Globus pallidus (tissue), 1 donor: ENCODE results near the gene VASH1.
A peak's percentile ranks its signal among the peaks of the same experiment; 100 is the strongest.
"Not testable (repeated sequence)": the region's sequence is repeated elsewhere in the genome, so short reads cannot be mapped to it uniquely, and the experiment has no call there.

ENCODE experiments used
- DNase-seq: peaks from one replicate; pipeline ENCODE4 v3.0.0-alpha.2; 2015; ENCODE audit warnings: low spot score

Gene VASH1

DNA sequence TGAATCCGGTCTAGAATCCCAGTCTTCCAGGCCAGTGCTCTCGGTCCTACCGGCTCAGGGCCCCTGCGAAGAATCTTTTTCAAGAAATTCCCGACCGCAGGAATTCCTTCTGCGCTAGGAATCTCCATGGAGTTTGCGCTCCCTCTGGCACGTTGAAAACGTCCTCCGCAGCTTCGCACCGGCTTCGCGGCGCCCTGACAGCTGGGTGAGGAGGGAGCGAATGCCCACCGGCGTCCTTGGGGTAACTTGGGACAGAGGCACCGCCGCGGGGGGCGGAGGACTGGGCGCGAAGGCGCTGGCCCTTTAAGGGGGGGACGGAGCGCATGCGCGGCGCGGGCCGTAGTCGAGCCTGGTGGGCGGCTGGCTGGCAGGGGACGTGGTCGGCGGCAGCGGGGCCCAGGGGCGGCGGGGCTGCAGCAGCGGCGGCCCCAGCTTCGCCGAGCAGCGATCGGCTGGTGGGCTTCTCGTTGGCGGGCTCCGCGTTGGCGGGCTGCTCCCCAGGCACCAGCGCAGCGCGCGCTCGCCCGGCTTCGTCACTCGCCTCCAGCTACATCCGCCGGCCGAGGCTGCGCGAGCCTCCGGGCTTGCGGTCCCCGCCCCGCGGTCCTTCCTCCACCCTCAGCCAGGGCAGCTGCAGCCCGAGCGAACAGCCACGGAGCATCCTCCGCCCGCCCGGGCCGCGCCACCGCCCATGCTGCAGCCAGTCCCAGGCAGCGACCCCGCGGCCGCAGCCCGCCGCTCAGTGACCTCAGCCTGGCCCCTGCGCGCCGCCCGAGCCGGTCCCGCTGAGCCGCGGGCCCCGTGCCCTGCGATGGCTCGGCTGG, at the start of gene VASH1:
Gene VASH1, plus strand, starts transcription at position 333 of the 824 bp plus-strand sequence. CDS start 1,354 bp downstream, outside the sequence.
- peak; percentile 72 for DNase-seq

DNA sequence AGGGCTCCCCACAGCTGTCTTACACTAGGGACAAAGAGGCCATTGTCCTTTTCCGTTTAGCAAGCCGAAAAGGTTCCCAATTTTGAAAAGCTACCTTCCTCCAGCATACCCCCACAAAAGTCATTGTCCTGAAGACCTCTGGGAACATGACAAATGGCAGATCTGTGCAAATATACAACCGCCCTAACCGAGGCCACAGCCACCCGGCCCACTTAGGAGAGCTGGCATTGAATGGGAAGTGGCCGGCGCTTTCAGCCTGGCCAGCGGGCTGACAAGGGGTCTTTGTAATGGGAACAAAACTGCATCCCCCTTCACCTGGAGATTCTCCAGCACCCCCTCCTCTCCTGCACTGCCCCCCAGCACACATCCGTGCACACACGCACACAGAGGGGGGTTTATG, 48.1 kb upstream of the VASH1 start:
- no peak for DNase-seq

DNA sequence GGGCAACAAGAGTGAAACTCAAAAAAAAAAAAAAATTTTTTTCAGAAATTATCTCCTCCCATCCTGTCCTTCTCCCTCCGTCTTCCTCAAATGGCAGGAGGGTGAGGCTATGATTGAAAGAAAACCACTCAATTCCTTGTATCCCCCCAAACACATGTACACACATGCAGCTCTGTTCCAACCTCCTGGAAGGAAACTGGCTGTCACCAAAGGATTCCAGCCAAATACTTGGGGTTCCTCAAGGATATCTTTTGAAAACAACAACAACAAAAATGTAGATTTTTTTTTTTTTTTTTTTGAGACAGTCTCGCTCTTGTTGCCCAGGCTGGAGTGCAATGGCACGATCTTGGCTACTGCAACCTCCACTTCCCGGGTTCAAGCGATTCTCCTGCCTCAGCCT, 46.8 kb upstream of the VASH1 start:
- no peak for DNase-seq

DNA sequence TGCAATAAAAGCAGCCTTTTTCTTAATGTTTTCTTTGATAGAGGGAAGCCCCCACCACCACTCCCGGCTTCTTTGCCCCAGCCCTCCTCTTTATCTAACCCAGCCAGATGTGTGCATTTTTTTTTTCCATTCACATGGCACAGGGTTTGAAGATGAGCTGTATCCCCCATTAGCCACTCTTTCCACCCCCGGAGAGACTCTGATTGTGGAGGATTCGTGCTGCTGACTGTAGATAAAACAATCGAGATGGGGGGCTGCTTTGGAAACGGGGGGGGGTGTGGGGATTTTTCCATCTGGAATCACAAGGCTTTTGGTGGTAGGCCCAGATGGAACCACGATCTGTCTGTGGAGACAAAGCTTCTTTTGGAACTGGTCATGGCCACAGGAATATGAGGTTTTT, 46.2 kb upstream of the VASH1 start:
- DNase-seq = no peak

DNA sequence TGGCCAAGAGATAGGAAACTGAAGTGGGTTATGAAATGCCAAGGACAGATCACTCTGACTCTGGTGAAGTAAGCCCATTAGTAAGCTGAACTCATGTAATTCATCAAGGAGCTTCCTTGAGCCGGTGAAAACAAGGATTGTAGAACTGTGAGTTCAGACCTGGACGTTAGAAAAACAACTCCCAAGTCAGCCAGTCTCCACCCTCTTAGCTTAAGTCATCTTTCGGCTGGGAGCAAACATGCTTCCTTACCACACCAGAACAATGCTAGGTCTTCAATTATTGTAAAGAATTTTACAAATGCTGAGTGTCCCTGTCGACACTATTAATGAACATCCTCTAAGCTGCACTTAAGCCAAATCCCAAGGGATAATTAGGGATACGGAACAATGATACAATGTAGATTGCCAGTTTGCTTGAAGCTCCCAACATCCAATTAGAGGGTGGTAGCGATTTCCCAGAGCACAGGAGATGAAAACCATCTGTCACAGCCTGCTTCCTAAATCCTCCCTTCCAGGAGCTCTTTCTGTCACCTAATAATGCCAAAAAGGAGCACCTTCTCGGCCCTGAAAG, 45.7 kb upstream of the VASH1 start:
- DNase-seq = no peak

DNA sequence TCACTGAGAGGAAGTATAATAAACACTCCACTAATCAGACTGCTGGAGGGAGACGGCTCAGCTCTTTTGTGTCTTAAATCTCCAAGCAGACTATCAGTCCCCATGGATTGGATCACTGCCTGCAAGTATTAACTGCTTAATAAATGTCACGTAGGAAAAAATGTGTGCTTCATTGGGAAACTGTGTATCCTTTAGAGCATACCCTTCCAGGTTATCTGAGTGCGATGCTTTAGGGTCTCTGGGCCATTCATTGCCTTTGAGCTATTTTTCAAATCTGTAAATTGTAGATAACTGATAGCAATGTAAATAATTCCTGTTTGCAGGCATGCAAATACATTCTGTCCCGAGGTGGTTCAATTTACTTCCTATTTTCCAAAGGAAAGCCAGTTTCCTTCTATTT, 45.0 kb upstream of the VASH1 start:
- no peak for DNase-seq

DNA sequence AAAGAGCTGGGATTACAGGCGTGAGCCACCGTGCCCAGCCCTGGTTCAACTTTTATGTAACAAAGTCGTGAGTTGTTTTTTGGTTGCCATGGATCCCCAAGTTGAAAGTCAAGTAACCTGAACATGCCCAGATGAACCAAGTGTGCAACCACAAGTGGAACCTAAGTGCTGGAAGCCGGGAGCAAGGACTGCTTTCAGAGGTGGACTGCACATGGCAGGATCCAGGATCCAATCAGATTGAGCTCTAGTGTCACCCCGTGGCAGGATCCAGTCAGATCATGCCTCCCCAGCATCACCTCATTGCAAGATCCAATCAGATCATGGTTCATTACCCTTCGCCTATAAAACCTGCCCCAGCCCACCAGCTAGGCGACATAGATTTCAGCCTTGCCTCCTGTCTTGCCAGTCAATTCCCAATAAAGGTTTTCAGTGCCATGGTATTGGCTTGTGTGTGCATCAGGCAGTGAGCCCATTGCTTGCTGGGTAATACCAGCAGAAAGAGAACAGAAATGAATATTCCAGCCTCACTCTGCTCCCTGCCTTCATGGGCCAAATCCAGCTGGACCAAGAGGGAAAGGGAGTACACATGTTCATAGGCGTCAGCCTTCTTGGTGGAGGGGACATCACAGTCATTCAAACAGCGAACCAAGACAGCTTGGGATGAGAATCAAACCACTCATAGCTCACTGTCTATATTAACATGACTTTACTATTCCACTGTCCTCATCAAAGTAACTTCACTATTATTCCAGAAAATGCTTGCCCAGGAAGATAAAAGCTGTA, 43.6 kb upstream of the VASH1 start:
- DNase-seq = no peak

DNA sequence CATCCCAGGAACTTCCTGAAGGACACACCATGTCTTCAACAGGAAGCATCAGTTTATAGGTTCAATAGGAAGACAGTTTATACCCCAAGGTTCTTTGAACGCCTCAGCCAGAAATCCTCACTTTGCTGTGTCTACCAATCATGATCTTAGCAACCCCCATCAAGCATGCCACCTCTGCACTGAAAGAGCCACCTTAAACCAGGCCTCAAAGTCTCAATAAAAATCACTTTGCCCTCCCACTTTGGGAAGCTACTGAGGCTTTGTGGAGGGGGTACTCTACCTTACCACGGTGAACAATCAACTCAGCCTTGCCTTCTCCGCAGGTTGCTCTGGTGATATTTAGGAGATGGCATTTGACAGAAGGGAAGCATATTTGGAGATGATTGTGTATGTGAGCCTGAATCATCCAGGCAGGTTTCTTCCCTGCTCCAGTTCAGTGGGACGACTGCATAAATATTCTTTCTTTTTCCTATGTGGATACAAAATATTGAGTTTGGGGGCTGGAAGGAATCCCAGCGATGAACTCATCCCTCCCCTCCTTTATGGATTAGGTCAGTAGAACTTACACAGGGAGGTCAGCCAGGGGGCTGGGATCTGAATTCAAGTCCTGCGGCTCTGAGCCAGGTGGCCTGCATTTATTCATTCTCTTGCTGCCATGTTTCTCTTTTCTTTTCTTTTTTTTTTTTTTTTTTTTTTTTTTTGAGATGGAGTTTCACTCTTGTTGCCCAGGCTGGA, 42.8 kb upstream of the VASH1 start:
- DNase-seq = no peak

DNA sequence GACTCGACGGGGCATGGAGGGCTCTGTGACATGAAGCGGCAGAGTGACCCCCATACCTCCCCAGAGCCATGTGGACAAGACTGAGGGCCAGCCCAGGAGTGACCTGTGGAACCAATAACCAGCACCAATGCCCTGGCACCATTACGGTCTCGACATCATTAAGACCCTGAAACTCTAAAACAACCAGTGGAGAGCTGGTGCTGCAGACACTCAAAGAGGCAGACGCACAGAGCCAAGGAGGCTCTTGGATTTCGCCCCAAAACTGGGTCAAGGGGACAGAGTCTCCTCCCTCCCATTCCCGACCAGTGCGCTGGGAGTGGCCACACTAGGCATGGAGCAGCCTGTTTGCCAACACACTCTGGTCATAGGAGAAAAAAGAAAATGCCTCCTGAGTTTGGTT, 41.6 kb upstream of the VASH1 start:
- no peak for DNase-seq

DNA sequence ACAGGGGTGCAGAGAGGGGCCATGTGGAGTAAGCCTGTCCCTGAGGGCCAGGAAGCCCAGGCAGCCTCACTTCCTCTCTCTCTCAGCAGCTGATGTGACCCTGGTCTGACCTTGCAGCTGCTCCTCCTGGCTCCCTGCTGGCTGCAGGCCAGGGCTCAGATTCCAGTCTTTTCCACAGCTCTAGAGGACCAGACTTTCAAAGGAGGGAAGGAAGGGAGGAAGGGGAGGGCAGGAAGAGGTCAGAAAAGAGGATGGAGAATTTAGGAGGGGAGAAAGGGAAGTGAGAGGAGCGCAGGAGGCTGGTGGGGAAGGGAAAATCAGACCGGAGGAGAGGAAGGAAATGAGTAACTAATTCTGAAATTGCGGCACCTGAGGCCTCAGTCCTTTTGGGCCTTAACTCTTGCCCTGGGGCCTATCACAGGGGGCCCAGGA, 40.9 kb upstream of the VASH1 start:
- DNase-seq = peak; percentile 45

DNA sequence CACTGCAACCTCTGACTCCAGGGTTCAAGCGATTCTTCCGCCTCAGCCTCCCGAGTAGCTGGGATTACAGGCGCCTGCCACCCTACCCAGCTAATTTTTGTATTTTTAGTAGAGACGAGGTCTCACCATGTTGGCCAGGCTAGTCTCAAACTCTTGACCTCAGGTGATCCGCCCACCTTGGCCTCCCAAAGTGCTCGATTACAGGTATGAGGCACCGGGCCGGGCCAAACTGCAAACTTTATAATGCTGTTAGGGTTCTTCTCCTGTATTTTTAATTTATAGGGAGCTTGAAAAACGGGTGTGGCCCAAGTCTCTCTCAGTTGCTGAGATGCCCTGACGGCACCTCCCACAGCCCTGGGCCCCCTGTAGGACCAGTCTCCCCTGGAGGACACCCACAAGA, 39.8 kb upstream of the VASH1 start:
- not testable (repeated sequence) for DNase-seq

DNA sequence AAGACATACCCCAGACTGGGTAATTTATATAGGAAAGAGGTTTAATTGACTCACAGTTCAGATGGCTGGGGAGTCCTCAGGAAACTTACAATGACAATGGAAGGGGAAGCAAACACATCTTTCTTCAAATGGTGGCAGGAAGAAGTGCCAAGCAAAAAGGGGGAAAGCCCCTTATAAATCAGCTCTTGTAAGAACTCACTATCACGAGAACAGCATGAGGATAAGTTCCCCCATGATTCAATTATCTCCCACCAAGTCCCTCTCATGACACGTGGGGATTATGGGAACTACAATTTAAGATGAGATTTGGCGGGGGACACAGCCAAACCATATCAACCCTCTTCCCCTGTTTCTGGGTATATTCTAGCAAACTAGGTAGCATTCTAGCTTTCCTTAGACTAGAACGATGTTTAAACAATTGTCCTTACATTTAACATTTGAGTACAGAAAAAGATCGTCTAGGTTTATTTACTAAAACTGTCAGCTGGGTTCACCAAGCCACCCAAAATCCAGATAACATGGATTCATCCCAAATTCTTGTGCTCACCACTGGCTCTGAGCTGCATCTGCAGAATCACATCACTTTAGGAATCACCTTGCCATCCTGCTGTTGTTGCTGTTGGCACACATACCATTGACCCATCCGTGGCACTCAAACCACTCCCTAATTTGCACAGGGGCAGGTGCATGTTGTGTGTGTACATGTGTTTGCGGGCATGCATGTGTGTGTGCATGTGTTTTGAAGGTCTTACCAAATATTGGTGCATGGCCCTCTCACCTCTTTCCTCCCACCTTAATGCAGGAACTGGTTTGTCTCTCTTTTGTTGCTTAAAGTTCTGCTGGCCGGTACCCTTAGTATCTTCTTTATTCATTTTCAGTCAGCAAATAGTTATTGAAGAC, 36.4 kb upstream of the VASH1 start:
- no peak for DNase-seq

DNA sequence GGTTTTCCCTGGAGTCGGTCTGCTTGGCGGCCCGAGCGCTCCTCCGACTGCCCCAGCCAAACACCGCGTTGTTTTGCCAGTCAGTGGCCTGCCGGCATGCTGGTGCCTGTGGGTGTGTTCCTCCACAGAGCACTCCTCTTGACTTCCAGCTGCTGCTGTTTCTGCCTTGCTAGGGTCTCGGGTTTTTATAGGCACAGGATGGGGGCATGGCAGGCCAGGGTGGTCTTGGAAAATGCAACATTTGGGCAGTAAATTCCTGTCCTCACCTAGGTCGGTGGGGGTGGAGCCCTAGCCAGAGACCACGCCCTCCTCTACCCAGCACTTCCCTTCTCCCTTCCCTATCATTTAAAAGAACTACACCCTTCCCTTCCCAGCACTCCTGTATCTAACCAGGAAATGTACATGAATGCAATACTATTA, 34.7 kb upstream of the VASH1 start:
- DNase-seq = no peak

DNA sequence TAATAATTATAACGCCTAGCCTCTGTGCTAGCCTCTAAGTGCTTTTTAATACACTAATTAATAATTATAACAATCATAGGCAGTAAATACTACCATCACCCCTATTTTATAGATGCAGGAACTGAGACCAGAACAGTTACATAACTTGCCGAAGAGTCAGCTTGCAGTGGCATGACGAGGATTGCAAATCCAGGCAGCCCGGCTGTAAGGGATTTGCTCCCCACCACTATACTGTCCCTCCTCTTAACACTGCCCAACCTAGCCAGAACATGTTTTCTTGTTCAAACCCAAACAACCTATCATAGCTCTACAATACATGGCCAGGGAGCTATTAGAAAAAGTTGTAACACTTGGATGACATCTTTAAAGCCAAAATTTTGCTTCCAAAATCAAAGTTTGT, 33.9 kb upstream of the VASH1 start:
- DNase-seq = no peak

DNA sequence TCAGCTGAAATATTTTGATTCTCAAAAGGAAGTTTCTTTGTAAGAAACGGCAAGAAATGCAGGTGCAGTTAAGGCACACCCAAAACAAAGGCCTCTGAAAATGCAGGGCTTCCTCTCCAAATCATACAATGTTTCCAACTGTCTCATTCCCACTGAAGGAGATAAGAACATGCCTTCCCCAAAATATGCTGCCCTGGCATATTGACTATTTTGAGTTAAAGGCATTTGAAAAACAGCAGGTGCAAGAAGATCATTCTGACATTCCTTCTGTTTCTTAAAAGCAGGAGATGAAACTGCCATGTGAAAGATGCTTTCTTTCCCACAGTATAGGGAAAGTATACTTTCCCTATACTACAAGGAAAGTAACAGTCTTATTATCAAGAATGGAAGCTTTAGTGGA, 33.4 kb upstream of the VASH1 start:
- DNase-seq = no peak

DNA sequence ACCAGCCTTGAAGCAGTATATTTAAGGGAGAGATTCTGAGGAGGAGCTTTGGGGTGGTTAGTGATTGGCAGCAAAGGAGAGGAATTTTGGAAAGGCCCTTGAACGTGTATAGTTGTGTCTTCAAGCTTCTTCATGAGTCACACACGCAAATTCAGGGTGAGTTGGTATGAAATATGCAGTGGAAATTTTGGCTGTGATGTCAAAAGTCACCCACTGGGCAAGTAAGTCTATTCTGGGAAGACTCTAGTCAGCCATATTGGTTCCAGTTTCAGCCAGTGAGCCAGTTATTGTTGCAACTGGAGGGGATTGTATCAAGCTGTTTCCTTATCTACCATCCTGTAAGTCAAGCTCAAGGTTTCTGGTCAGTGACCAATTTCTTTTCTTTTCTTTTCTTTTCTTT, 32.0 kb upstream of the VASH1 start:
- DNase-seq = no peak

DNA sequence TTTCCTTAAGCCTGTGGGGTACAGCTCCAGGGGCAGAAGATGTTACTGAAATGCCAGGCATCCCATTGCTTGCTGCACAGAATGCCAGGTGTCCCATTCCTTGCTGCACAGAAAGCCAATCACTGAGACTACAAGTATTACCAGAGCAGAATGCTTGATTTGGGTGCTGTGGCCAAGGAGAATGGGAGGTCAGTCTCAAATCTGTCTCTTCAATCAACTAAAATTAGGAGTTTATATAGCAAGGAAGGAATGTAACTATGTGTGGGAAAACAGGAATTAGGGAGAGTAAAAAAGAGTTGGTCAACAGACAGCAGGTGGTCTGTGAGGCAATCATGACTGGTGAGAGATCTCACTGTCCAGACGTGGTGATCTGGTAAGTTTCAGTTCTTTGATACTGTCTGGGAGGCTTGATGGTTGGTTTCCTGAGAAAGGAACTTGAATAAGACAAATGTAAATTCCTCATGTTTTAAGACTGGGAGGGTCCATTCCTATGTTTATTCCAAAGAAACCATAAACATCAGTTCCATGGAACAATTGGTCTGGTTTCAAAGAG, 31.2 kb upstream of the VASH1 start:
- peak; percentile 48 for DNase-seq

DNA sequence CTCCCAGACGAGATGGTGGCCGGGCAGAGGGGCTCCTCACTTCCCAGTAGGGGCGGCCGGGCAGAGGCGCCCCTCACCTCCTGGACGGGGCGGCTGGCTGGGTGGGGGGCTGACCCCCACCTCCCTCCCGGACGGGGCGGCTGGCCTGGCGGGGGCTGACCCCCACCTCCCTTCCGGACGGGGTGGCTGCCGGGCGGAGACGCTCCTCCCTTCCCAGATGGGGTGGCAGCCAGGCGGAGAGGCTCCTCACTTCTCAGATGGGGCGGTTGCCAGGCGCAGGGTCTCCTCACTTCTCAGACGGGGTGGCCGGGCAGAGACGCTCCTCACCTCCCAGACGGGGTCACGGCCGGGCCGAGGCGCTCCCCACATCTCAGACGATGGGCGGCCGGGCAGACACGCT, 26.8 kb upstream of the VASH1 start:
- DNase-seq = not testable (repeated sequence)

DNA sequence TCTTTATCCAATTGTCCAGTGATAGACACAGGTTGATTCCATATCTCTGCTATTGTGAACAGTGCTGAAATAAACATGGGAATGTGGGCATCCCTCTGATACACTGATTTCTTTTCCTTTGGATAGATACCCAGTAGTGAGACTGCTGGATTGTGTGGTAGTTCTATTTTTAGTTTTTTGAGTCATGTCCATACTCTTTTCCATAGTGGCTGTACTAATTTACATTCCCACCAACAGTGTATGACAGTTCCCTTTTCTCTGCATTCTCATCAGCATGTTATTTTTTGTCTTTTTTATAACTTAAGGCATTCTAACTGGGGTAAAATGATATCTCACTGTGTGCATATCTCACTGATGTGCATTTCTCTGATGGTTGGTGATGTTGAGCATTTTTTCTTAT, 24.8 kb upstream of the VASH1 start:
- DNase-seq = no peak

DNA sequence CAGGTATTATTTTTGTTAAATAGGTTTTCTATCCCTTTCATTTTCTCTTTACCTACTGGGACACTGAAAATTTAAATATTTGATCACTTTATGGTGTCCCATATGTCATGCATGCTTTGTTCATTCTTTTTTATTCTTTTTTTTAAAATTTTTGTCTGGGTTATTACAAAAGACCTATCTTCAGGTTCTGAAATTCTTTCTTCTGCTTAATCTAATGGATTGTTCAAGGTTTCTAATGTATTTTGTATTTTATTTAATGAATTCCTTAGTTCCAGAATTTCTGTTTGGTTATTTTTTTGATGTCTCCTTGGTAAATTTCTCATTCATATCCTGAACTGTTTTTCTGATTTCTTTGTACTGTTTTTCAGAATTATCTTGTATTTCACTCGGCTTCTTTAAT, 20.2 kb upstream of the VASH1 start:
- DNase-seq = no peak

DNA sequence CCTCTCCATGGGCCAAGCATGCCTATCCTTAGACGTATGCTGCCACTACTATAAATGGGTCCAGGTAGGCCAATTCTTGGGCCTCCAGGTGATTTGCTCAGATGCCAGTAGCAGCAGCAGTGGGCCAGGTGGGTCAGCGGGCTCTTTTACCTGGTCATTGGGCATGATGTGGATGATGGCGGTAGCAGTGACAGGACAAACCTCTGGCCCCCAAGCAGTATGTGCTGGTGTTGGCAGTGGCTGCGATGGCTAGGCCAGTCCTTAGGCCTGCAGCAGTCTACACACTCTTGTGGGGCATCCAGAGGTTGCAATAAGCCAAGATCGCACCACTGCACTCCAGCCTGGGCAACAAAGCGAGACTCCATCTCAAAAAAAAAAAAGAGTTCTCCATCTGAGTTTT, 19.1 kb upstream of the VASH1 start:
- no peak for DNase-seq
